Activated CD4-positive, alpha-beta T cell treated with anti-CD3 and anti-CD28 coated beads for 36 hours (primary cell): Measurements from ENCODE around the gene ZNF682. TPM values are rescaled to one million over a fixed set of nuclear protein-coding genes. Genes with fewer than 3 reads are reported as not detected.
A peak's percentile ranks its signal among the peaks of the same experiment; 100 is the strongest.
"Not testable (repeated sequence)": the region's sequence is repeated elsewhere in the genome, so short reads cannot be mapped to it uniquely, and the experiment has no call there.

Experiments
- ATAC-seq: fragments of 200-7000 bp; cut with Tn5 transposase; one replicate; pipeline ENCODE4 v1.10.0; 2021; ENCODE audit warnings: mild to moderate bottlenecking, moderate library complexity
- CTCF ChIA-PET: fragments of 350-600 bp; sonication (Branson Sonifier 250); formaldehyde crosslinking; loops from one replicate; lab custom pipeline; 2021; ENCODE audit warnings: antibody characterized with exemption; lab: Charles Lee
- POLR2A ChIA-PET: fragments of 350-600 bp; sonication (Branson Sonifier 250); formaldehyde crosslinking; loops from one replicate; lab custom pipeline; 2021; ENCODE audit warnings: antibody characterized with exemption, inconsistent platforms; lab: Charles Lee
- DNase-seq: peaks from one replicate; pipeline ENCODE4 v3.0.0-alpha.2; 2020
- H3K27ac Mint-ChIP-seq: one replicate; pipeline ENCODE4 v1.8.0; 2021; ENCODE audit warnings: mixed read lengths
- H3K27me3 Mint-ChIP-seq: one replicate; pipeline ENCODE4 v1.8.0; 2021; ENCODE audit warnings: mixed read lengths
- H3K36me3 Mint-ChIP-seq: one replicate; pipeline ENCODE4 v1.8.0; 2021; ENCODE audit warnings: low read depth, mixed read lengths
- H3K4me1 Mint-ChIP-seq: one replicate; pipeline ENCODE4 v1.8.0; 2021; ENCODE audit warnings: mixed read lengths
- H3K4me3 Mint-ChIP-seq: one replicate; pipeline ENCODE4 v1.8.0; 2021; ENCODE audit warnings: mild to moderate bottlenecking, moderate library complexity, mixed read lengths
- H3K9me3 Mint-ChIP-seq: one replicate; pipeline ENCODE4 v1.8.0; 2021; ENCODE audit warnings: low read depth, mixed read lengths
- intact Hi-C, 2 experiments: fragments of 100-400 bp; cut with DNase I in 1 of 2; cut with micrococcal nuclease in 1 of 2; formaldehyde crosslinking; loops; one replicate each; pipeline versions ENCODE4 v1.14.2 to v1.15.1; 2022 to 2024; cut with DNase I, micrococcal nuclease
- total RNA-seq, 2 experiments: library from RNA; stranded (reverse); gene quantifications; one replicate each; pipeline ENCODE4 v1.2.3, GENCODE V29; 2021

The ZNF682 gene
- total RNA-seq, 2 experiments from 2014 or later, result 6.0 to 7.5 TPM

DNA sequence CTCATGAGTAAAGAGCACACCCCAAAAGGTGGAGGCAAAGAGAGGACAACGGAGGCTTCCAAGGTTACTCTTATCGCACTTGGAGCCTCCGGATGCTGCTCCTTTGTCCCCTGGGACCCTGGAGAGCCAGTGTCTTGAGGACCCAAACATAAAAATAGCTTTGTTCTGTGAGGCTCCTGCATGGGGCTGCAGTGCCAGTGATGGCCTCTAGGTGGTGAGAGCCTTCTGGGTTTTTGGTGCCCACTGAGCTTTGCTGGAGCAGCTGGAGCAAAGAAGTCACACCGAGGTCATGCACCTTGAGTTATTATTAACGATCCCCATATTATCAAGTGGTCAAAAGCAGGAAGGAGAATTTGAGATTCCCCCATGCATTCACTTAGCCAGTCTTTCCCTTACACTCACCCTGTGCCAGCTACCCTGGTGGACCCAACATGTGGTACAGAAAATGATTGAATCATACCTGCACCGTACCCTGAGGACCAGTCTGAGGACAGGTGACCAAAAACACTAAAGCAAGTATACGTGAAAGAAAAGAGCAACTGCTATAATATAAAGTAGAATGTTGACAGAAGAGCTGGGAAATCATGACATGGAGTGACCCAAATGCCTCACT is 41.5 kb downstream of the ZNF682 start:
- no peak overlapping the region for H3K4me3 Mint-ChIP-seq
- peak; percentile 33 for ATAC-seq
- intact Hi-C loops, result loop anchor here in 1 of 2 experiments (5.0 kb wide), 1 partner anchor 240 kb away; no protein-coding TSS in a partner anchor
- H3K4me1 Mint-ChIP-seq, result no peaks in the 10 kb centered on the region
- H3K27ac Mint-ChIP-seq, result no peak overlapping the region
- H3K9me3 Mint-ChIP-seq, result peaks cover 7% of the 10 kb centered on the region
- POLR2A ChIA-PET, result interaction anchor here (0.6 kb wide), 2 partner anchors 174 to 241 kb away, joined by 3 to 7 read pairs; no protein-coding TSS in a partner anchor
- DNase-seq, result peak; percentile 72
- no peaks in the 10 kb centered on the region for H3K27me3 Mint-ChIP-seq
- CTCF ChIA-PET, result interaction anchor here (0.5 to 2.1 kb wide), 20 partner anchors 9 to 1838 kb away, joined by 3 to 10 read pairs (median 4); partner anchors contain the start of genes ZNF43, ZNF486, ZNF66 and ZNF90
- H3K36me3 Mint-ChIP-seq, result peaks cover 9% of the 10 kb centered on the region

DNA sequence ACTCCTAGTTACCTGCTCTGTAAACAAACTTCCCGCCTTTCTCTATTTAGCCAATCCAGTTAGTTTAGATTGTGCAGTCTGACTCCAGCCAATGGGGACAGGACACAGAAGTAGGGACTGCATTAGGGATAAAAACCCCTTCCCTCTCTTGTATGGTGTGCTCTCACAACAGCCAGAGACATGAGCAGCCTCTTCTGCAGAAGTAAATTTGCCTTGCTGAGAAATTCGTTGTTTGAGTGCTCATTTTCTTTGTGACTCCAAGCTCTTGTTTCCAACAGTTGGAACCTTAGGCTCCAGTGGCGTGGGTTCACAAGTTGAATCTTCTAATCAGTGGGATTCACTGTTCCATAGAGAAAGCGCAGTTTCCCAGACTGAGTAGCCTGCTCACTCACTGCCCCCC is 72.4 kb downstream of the ZNF682 start:
- ATAC-seq (no peak), DNase-seq (no peak)
- Mint-ChIP-seq H3K36me3 (peaks cover 2% of the 10 kb centered on the region), H3K27me3 (no peaks in the 10 kb centered on the region), H3K4me1 (no peaks in the 10 kb centered on the region), H3K4me3 (no peak overlapping the region), H3K9me3 (peaks cover 33% of the 10 kb centered on the region), H3K27ac (no peak overlapping the region)
- intact Hi-C loops, result no loop called here
- ChIA-PET CTCF (no interaction called here), POLR2A (no interaction called here)

DNA sequence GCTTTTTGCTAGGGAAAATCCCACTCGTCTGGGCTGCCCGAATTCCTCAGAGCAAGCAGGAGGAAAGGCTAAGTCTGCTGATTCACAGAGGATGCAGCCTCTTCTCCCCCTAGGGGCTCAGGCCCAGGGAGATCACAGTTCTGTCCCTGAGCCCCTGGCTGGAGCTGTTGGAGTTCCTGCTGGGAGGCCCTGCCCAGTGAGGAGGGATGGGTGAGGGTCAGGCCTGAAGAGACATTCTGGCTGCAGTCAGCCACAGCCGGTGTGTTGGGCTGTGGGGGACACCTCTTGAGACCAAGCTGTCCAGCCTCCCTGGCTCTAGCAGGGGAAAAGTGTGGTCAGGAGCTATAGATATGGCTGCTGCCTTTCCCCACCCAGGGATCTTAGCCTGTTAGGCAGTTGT is 73.2 kb downstream of the ZNF682 start:
- H3K9me3 Mint-ChIP-seq, result peaks cover 32% of the 10 kb centered on the region
- POLR2A ChIA-PET, CTCF ChIA-PET, H3K36me3 Mint-ChIP-seq, H3K4me3 Mint-ChIP-seq, intact Hi-C loops, H3K4me1 Mint-ChIP-seq, ATAC-seq, DNase-seq, H3K27me3 Mint-ChIP-seq, H3K27ac Mint-ChIP-seq: not testable (repeated sequence)

DNA sequence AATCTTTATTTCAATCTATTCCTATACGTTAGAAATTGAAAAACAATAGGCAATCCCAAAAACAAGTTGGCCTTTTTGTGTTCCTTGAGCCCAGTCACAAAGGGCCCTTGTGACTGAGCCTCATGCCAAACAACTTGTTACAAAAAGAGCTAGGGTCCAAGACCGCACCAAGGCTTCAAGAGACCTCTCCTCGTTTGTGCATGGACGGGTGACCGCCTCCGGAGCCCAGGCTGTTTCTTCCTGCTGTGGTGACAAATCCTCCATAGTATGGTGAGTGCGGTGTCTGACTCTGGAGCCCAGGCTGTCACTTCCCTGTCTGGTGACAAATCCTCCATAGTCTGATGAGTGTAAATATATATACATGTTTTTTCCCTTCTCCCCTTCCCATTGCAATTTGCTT is 74.9 kb downstream of the ZNF682 start:
- ChIA-PET CTCF (no interaction called here), POLR2A (no interaction called here)
- Mint-ChIP-seq H3K9me3 (peaks cover 27% of the 10 kb centered on the region), H3K27ac (no peak overlapping the region), H3K4me3 (no peak overlapping the region), H3K36me3 (peaks cover 2% of the 10 kb centered on the region), H3K4me1 (no peaks in the 10 kb centered on the region), H3K27me3 (no peaks in the 10 kb centered on the region)
- DNase-seq, result no peak
- intact Hi-C loops, result no loop called here
- no peak for ATAC-seq

DNA sequence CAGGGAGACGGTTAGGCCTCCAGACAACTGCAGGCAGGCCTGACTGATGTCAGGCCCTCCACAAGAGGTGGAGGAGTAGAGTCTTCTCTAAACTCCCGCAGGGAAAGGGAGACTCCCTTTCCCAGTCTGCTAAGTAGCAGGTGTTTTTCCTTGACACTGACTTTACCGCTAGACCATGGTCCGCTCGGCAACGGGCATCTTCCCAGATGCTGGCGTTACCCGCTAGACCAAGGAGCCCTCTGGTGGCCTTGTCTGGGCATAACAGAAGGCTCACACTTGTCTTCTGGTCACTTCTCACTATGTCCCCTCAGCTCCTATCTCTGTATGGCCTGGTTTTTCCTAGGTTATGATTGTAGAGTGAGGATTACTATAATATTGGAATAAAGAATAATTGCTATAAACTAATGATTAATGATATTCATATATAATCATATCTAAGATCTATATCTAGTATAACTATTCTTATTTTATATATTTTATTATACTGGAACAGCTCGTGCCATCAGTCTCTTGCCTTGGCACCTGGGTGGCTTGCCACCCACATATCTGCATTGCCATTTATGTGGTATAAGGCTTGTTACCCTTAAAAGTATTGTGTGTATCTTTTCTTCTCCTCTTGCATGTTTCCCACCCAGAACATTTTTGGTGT is 80.0 kb downstream of the ZNF682 start:
- peak; percentile 83 for DNase-seq
- not testable (repeated sequence) for H3K27me3 Mint-ChIP-seq, H3K4me1 Mint-ChIP-seq, H3K27ac Mint-ChIP-seq, H3K36me3 Mint-ChIP-seq, H3K9me3 Mint-ChIP-seq, H3K4me3 Mint-ChIP-seq, ATAC-seq
- POLR2A ChIA-PET, result interaction anchor here (0.6 kb wide), 1 partner anchor 93 kb away, joined by 3 read pairs; no protein-coding TSS in a partner anchor
- intact Hi-C loops, result loop anchor here (1.0 to 2.0 kb wide), 4 partner anchors 226 to 427 kb away; partner anchors contain the start of genes ZNF101 (in 1 of the 2) and ZNF14 (in 1 of the 2)
- CTCF ChIA-PET, result interaction anchor here (0.6 to 1.3 kb wide), 5 partner anchors 80 to 427 kb away, joined by 3 to 4 read pairs (median 3); partner anchors contain the start of gene ZNF682

DNA sequence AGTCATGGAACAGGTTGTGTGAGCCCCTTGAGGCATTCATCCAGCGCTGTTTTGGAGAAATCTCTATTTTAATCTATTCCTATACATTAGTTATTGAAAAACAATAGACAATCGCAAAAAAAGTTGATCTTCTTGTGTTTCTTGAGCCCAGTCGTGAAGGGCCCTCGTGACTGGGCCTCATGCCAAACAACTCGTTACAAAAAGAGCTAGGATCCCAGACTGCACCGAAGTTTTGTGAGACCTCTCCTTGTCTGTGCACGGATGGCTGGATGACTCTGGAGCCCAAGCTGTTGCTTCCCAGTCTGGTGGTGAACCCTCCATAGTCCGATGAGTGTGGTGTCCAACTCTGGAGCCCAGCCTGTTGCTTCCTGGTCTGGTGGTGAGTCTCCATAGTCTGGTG is 81.5 kb downstream of the ZNF682 start:
- CTCF ChIA-PET, result interaction anchor here (1.0 kb wide), 3 partner anchors 31 to 132 kb away, joined by 3 to 4 read pairs (median 3); no protein-coding TSS in a partner anchor
- intact Hi-C loops, result loop anchor here (2.0 kb wide), 3 partner anchors 225 to 425 kb away; partner anchors contain the start of genes ZNF101 (in 1 of the 2) and ZNF14 (in 1 of the 2)

DNA sequence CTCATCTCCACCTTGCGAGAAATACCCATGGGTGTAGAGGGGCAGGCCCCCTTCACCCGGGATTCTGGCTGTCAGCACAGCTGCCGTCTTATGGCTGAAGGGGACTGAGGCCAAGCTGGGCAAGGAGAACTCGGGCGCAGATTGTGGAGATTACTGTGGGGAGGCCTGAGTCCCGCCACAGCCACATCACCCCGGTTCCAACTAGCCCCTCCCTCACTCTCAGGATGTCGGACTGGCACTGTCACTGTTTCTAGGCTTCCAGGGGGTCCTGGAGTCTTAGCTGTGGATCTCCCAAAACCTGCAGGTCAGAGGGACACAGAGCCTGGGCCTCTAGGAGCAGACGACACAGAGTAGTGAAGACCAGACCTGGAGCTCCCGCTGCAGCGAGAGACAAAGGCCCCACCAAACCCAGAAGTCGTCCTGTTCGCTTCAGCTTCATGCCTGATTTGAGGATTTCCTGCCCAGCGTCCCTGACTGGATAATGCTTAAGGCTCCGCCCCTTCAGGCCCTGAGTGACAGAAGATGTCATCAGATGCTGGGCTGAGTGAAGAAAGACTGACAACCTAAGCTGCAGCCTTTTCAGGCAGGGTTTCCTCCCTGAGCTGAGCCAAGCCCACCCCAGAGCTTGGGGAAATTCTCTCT is 82.8 kb downstream of the ZNF682 start:
- no peaks in the 10 kb centered on the region for H3K27me3 Mint-ChIP-seq
- no peak for ATAC-seq
- no peak overlapping the region for H3K27ac Mint-ChIP-seq
- no peak overlapping the region for H3K4me3 Mint-ChIP-seq
- POLR2A ChIA-PET, result interaction anchor here (0.5 to 0.6 kb wide), 2 partner anchors 81 to 303 kb away, joined by 3 read pairs; no protein-coding TSS in a partner anchor
- H3K4me1 Mint-ChIP-seq, result no peaks in the 10 kb centered on the region
- intact Hi-C loops, result no loop called here
- CTCF ChIA-PET, result interaction anchor here (0.7 to 1.4 kb wide), 2 partner anchors 424 to 425 kb away, joined by 4 to 5 read pairs; no protein-coding TSS in a partner anchor
- peak; percentile 24 for DNase-seq
- H3K9me3 Mint-ChIP-seq, result no peaks in the 10 kb centered on the region
- H3K36me3 Mint-ChIP-seq, result no peaks in the 10 kb centered on the region

More for the DNA sequence above, 81.5 kb downstream of the ZNF682 start:
- DNase-seq, H3K27me3 Mint-ChIP-seq, ATAC-seq, H3K9me3 Mint-ChIP-seq, H3K27ac Mint-ChIP-seq, H3K36me3 Mint-ChIP-seq, H3K4me3 Mint-ChIP-seq, H3K4me1 Mint-ChIP-seq, POLR2A ChIA-PET: not testable (repeated sequence)

DNA sequence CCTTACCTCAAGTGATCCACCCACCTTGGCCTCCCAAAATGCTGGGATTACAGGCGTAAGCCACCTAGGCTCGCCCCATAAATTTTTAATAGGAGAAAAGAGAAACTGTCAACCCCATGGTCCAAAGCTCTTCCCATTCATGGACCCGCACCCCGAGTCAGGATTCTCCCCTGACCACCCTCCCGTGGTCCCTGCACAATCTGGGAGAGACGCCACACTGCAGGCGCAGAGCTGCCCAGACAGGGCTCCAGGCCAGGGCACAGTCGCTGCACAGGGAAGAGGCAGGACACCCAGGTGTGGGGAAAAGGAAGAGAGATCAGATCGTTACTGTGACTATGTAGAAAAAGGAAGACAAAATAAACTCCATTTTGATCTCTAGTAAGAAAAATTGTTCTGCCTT is 84.1 kb downstream of the ZNF682 start:
- no peaks in the 10 kb centered on the region for H3K4me1 Mint-ChIP-seq
- H3K27me3 Mint-ChIP-seq, result no peaks in the 10 kb centered on the region
- no peak for DNase-seq
- CTCF ChIA-PET, result no interaction called here
- ATAC-seq, result no peak
- POLR2A ChIA-PET, result no interaction called here
- no peaks in the 10 kb centered on the region for H3K36me3 Mint-ChIP-seq
- intact Hi-C loops, result no loop called here
- no peaks in the 10 kb centered on the region for H3K9me3 Mint-ChIP-seq
- H3K4me3 Mint-ChIP-seq, result no peak overlapping the region
- H3K27ac Mint-ChIP-seq, result no peak overlapping the region

Other genes with a start within 250 kb of the ZNF682 start
- gene ZNF506, start 217.8 kb downstream of the ZNF682 start, total RNA-seq, result 10 to 100 TPM; 33.3 to 41.3 TPM
- gene ZNF253, start 173.6 kb downstream of the ZNF682 start, total RNA-seq, result 10 to 100 TPM; 16.1 to 25.1 TPM
- 10 to 100 TPM; 21.7 to 22.3 TPM for gene ZNF93, start 138.6 kb downstream of the ZNF682 start, total RNA-seq
- gene ZNF90, start 38.5 kb upstream of the ZNF682 start, total RNA-seq, result 10 to 100 TPM; 21.6 to 22.9 TPM
- 10 to 100 TPM; 16.1 to 18.1 TPM for gene ZNF486, start 127.7 kb upstream of the ZNF682 start, total RNA-seq